Measurements from ENCODE around the gene FUBP3.

The FUBP3 gene

GRCh38 chr9:130662099-130662969 is 83.0 kb downstream of the FUBP3 start:
- DNase-seq (ENCODE audit: low read depth): no peak

- no peak for DNase-seq (ENCODE audit: low read depth)
These were observed 83.5 kb downstream of the FUBP3 start for GRCh38 chr9:130662970-130663257.

GRCh38 chr9:130663258-130663976 is 84.0 kb downstream of the FUBP3 start:
- no peak for DNase-seq (ENCODE audit: low read depth)

- DNase-seq (ENCODE audit: low read depth): no peak
These were observed 84.5 kb downstream of the FUBP3 start for GRCh38 chr9:130663977-130664250.

- no peak for DNase-seq (ENCODE audit: low read depth)
These were observed 85.1 kb downstream of the FUBP3 start, which contains the start of gene PRDM12 for GRCh38 chr9:130664251-130665028. TSS of gene PRDM12 (plus strand) at chr9:130664594. CDS start at chr9:130664654, 60 bp downstream.

- no peak for DNase-seq (ENCODE audit: low read depth)
These were observed 85.7 kb downstream of the FUBP3 start for GRCh38 chr9:130665029-130665430.

- no peak for DNase-seq (ENCODE audit: low read depth)
These were observed 86.3 kb downstream of the FUBP3 start for GRCh38 chr9:130665431-130666392.

- no peak for DNase-seq (ENCODE audit: low read depth)
These were observed 87.2 kb downstream of the FUBP3 start for GRCh38 chr9:130666393-130667119.

- no peak for DNase-seq (ENCODE audit: low read depth)
These were observed 87.7 kb downstream of the FUBP3 start for GRCh38 chr9:130667120-130667435.

GRCh38 chr9:130668196-130668595 is 88.8 kb downstream of the FUBP3 start:
- DNase-seq (ENCODE audit: low read depth): no peak

GRCh38 chr9:130668659-130669058 is 89.3 kb downstream of the FUBP3 start:
- DNase-seq (ENCODE audit: low read depth): no peak

- DNase-seq (ENCODE audit: low read depth): no peak
These were observed 90.6 kb downstream of the FUBP3 start for GRCh38 chr9:130669965-130670364.

- no peak for DNase-seq (ENCODE audit: low read depth)
These were observed 91.3 kb downstream of the FUBP3 start for GRCh38 chr9:130670644-130671043.

- DNase-seq (ENCODE audit: low read depth): no peak
These were observed 93.1 kb downstream of the FUBP3 start for GRCh38 chr9:130672466-130672865.

- DNase-seq (ENCODE audit: low read depth): no peak
These were observed 93.7 kb downstream of the FUBP3 start for GRCh38 chr9:130672933-130673615.

GRCh38 chr9:130675396-130675795 is 96.0 kb downstream of the FUBP3 start:
- no peak for DNase-seq (ENCODE audit: low read depth)

GRCh38 chr9:130677252-130677651 is 97.9 kb downstream of the FUBP3 start:
- no peak for DNase-seq (ENCODE audit: low read depth)

GRCh38 chr9:130680836-130681768 is 101.7 kb downstream of the FUBP3 start:
- DNase-seq (ENCODE audit: low read depth): peak; percentile 79

- DNase-seq (ENCODE audit: low read depth): no peak
These were observed 102.5 kb downstream of the FUBP3 start for GRCh38 chr9:130681769-130682420.
